Stimulated activated CD8-positive, alpha-beta memory T cell treated with anti-CD3 and anti-CD28 coated beads, Interleukin-7, amount 100 ng/mL, for 24 hours (primary cell): ENCODE measurements around the gene ZIC5.

Source experiments
- DNase-seq: peaks from one replicate; pipeline ENCODE4 v3.0.0-alpha.2; 2020; ENCODE audit warnings: low read depth

ZIC5 gene

DNA sequence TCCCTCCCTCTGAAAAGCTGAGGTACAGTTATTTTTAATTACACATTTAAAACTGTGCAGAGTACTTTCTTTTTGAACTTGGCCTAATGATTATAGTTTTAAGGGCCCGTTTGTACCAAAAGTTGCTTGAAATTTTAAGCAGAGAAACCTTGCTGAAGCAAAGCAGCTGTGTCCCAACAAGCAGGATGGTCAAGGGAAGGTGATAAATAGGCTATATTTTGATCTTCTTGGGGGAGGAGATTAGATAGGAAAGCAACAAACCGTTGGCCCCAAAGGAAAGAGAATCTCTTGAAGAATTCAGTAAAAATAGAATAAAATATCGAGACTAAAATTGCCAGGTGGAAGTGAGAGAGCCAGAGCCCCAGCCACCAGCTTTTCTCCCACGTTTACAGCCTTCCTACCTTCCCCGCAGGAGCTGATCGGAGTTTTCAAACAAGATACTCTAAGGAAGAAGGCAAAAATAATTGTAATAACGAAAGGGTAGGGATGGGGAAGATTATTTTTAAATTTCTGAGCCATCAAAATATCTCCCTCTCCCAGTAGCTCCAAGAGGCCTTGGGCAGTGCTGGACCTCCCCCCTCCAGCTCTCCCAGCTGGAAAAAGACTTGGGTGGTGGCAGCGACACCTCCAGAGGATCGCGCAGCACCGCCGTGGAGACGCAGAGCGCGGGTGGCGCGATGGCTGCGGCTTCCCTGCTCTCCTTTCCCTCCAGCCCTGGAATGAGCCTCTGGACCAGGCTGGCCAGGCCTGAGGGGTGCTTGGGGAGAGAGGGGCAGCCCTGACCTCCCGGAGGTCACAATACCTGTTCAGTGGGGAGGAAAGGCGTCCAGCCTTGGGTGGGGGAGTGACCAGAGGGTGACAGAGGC lies 15.8 kb upstream of the ZIC5 start:
- no peak for DNase-seq

DNA sequence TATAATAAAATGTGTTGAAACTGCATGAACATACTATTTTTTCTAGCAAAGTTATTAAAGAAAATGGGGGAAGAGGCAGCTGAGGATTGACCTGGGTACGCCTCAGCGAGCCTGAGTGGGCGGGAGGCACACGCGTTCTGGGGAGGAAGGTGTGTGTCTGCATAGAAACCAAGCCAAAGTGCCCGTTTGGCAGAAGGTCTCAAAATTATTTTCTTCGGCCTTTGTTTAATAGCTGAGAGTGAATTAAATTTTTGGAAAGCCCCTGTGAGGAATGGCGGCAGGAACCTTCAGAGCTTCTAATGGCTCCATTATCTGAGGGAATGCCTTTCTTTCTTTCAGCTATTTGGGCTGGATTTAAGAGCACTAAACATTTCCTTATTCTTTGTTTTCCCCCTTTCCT lies 15.2 kb upstream of the ZIC5 start:
- no peak for DNase-seq

DNA sequence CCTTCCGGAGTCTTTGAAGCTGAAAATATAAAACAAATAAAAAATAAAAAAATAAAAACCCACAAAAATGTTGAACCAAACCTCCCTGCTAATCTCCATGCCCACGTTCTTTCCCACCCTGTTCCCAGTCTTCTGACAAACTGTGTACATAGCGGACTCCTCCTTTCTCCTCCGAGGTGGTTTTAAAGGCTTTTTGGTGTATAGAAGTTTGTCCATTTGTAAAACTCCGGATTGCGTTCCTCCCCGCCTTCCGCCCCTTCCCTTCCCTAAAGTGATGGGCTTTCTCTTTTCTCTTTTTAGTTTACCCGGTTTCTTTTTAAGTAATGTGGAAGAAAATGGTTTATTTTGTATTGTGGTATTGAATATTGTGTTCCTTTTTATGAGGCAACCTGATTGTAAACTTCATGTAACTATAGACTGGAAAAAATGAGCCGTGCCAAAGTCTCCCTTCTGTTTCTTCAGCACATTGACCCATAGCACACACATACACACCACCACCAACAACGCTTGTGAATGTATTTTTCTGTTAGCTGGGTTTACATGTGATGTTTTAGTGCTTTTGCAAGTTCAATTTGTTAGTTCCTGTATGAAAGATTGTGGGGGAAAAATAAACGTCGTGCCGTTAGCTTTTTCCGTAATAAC lies 14.4 kb upstream of the ZIC5 start:
- DNase-seq = no peak

DNA sequence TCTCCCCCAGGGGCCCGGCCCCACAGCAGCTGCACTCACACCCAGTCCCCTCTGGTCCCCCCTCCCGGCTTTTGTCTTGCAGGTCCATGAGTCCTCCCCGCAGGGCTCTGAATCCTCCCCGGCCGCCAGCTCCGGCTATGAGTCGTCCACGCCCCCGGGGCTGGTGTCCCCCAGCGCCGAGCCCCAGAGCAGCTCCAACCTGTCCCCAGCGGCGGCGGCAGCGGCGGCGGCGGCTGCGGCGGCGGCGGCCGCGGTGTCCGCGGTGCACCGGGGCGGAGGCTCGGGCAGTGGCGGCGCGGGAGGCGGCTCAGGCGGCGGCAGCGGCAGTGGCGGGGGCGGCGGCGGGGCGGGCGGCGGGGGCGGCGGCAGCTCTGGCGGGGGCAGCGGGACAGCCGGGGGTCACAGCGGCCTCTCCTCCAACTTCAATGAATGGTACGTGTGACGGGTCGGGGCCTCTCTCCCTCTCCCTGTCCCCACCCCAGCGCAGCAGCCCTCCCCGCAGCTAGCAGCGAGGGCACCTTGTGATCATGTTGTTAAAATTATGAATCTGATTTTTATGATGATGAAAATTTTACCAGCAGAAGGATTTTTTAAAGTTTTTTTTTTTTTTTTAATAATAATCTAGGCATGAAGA lies 13.8 kb upstream of the ZIC5 start:
- DNase-seq = no peak

DNA sequence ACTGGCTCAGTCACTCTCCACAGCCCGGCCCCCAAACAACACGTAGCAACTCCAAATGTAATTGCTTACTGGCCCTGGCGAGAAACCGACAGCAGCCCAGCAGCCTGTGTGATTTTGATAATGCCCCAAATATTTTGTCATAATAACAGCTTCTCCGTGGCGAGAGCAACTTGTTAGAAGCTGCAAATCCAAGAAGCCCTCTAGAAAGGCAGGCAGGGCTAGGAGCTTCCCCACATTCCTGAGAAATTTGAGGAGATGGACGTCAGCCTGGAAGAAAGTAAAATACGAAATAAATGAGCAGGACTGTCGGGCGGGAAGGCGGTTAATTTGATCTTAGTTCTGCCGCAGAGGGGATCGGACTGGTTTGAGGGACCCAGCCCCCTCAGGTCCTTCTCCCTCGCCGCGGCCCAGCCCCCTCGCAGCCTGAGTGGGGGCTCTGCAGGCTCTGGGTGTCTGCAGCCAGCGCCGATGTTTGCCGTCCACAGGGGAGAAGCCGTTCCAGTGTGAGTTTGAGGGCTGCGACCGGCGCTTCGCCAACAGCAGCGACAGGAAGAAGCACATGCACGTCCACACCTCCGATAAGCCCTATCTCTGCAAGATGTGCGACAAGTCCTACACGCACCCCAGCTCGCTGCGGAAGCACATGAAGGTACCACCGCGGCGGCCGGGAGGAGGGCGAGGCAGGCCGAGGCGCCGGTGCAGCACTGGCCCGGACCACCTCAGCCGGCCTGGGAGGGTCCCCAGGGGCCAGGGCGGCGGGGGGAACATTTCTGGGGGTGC lies 13.1 kb upstream of the ZIC5 start:
- DNase-seq = no peak

DNA sequence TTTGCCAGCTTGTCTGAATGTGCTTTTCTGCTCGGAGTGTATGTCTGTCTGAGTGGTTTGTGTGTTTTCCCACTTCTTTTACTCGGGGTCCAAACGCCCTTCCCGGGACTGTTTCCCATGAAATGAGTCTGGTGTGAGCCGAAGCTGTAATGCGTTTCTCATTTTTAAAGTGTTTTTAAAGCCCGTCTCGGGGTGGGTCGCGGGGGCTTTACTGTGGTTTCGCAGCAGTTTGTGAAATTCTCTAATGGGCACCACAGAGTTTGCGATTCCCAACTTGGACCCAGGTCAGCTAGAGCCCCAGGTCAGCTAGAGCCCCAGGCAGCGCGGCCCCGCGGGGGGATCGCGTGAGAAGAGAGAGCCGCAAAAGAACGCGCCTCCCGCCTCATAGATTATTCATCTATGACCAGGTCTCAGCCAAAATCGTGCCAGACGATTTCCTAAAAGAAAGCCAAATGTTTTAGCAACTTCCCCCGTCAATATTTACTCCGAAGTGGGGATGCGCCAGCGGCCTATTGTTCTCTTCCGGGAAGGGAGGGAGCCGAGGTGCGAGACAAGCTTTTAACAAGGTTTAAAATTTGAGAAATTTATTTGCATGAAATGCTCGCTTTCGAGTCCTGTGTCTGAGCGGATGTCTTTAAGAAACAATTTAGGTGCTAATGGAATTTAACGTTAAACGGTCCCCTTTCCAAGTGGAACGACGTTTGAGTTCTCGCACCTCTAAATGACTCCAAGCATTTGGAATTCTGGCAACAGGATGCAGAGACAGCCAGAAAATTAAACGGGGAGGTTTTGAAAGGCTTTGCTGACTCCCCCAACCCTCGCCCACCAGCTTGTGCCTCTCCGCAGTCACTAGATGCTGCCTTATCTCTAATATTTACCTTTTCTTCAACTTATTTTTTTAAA lies 12.2 kb upstream of the ZIC5 start:
- no peak for DNase-seq

DNA sequence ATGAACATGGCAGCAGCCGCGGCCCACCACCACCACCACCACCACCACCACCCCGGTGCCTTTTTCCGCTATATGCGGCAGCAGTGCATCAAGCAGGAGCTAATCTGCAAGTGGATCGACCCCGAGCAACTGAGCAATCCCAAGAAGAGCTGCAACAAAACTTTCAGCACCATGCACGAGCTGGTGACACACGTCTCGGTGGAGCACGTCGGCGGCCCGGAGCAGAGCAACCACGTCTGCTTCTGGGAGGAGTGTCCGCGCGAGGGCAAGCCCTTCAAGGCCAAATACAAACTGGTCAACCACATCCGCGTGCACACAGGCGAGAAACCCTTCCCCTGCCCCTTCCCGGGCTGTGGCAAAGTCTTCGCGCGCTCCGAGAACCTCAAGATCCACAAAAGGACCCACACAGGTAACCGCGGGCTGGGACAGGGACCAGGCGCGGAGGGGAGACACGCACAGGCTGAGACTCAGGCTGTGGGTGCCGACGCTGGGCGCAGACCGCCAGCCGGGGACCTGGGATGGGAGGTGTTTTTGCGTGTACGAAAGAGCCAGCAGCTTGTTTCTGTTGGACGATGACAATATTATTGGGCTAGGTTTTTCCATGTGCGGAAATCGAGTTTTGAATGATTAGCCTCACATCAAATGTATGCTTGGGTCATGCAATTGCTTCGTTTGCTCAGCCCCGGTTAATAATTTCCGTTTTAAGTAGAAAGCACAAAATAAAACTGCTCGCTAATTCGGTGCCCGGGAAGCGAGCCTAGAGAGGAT lies 11.3 kb upstream of the ZIC5 start:
- DNase-seq = no peak

DNA sequence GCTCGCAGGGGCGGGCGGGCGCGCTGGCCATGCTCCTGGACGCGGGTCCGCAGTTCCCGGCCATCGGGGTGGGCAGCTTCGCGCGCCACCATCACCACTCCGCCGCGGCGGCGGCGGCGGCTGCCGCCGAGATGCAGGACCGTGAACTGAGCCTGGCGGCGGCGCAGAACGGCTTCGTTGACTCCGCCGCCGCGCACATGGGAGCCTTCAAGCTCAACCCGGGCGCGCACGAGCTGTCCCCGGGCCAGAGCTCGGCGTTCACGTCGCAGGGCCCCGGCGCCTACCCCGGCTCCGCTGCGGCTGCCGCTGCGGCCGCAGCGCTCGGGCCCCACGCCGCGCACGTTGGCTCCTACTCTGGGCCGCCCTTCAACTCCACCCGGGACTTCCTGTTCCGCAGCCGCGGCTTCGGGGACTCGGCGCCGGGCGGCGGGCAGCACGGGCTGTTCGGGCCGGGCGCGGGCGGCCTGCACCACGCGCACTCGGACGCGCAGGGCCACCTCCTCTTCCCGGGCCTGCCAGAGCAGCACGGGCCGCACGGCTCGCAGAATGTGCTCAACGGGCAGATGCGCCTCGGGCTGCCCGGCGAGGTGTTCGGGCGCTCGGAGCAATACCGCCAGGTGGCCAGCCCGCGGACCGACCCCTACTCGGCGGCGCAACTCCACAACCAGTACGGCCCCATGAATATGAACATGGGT lies 10.6 kb upstream of the ZIC5 start:
- no peak for DNase-seq

DNA sequence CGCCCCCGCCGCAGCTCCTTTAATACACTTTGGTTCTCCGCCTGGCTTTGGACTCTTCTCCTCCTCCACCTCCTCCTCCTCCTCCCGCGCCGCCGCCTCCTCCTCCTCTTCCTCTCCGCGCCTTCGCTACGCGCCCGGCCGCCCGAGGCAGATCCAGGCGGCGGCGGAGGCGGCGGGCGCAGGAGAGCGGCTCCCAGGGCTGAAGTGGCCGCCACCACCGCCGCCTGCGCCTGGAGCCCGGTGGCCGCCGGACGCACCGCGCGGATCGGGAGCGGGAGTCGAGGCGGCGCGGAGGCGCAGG lies 10.1 kb upstream of the ZIC5 start, which contains the start of gene ZIC2:
ZIC2 (plus strand) TSS at position 50 of the 301 bp plus-strand sequence. CDS start 281 bp downstream, outside the sequence.
- DNase-seq = no peak

DNA sequence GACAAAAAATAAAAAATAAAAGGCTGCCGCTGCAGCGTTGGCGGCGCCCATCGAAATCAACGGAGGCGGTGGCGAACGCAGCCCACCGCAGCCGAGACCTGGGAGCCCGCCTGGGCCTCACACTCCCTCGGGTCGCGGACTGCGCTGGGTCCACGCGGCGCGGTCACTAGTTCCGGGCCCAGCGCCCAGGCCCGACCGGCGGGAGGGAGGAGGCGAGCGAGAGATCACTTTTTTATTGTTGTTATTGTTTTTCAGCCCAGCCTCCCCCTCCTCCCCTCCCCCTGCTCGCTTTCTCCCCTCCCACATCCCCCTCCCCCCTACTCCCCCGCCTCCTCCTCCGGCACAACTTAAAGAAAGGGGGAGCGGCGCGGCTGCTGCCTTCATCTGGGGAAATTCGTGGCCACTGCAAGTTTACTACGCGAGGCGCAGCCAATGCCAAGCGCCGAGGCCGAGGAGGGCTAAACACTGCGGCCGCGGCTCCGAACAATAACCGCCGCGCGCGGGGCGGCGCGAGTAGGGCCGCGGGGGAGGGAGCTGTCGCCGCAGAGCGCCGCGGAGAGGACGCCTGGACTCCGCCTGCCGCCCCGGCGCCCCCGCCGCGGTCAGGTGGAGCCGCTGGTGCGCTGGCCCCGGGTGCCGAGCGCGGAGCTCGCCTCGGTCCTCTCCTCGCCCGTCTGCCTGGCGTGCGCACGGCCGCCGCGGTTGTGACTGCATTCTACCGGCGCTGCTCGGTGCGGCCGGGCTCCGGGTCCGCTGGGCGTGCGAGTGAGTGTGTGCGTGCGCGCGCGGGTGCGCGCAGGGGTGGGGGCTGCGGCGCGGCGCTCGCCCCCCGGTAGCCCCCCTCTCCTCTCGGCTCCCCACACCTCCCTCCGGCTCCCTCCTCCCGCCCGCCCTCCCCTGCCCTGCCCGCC lies 9.5 kb upstream of the ZIC5 start:
- DNase-seq = no peak

DNA sequence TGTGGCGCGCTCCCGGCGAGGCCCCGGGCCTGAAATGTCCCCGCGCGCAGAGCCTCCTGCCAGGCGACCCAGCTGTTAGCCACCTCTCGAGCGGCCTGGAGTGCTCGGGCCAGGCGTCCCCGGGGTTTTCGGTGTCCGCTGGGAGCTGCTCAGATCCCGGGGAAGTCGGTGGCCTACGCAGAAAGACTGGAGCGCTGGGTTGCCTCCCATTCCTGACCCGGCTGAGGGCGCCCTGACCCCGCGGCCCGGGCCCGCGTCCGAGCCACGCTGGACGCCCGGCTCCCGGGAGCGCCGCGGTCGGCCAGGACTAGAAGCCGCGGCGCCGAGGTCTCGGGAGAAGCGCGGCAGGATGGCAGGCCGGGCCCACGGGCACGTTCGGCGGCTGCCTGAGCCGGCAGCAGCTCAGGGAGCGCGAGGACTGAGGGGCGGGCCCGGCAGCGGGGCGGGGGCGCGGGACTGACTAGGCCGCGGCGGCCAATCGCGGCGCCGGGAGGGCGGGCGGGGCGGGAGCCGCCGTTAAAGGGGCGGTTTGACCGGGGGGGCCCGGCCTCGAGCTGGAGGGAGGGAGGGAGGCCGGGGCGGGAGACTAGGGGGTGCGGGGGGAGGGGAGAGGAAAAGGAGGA lies 8.7 kb upstream of the ZIC5 start:
- no peak for DNase-seq

DNA sequence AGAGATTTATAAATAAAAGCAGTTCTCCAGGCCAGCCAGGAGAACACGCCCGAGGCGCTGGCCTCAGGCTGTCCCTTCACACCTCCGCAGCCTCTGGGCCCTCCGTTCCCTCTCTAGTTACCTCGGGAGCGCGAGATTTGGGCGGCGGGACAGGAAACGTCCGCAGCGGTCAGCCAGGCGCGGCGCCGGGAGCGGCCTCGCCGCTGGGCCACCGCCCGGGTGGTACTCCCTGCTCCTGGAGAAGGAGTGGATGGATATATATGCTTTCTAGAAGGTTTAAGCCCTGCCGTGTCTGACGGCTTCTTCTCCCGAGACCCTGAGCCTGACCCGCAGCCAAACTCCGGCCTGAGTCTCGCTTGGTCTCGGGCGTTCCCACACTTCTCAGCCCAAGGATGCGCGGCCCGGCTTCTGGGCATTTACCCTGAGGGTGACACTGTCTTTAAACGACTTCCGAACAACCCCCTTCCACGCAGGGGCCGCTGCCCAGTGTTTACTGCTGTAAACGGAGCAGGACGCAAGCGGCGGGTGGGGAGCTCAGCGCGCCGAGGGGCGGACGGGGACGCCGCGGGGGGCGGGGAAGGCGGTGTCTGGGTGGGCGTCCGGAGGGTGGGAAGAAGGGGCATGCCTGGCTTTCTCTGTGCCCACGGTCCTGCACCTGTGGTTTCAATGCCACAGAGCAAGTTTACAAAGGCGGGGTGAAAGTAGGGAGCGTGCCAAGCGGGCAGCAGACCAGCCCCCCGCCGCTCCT lies 8.1 kb upstream of the ZIC5 start:
- DNase-seq = no peak

DNA sequence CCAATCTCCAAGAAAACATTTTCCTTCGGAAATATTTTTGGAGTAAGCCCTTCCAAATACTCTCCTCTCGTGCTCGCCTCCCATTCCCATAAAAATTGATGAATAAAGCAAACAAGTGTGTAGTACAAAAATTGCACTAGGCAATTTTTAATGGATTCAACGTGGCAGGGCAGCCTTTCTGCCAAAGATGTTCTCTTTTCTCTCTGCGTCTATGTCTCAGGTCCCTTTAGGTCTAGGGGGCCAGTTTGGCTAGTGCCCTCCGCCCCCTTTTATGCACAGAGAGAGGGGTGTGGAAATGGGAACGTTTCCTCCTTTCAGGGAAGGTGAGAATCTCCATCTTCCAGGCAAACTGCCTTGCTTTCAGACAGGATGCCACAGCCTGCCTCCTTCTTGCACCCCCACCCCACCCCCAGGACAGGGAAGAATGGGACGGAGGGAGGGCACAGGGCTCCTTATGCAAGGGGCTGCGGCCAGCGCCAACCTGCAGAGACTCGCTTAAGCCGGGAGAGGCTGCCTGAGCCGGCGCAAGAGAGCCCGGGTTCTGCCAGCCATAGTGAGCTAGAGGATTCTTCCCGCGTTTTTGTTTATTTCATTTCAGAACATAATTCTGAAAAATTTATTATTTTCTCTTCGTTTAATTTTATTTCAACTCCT lies 7.4 kb upstream of the ZIC5 start:
- no peak for DNase-seq

DNA sequence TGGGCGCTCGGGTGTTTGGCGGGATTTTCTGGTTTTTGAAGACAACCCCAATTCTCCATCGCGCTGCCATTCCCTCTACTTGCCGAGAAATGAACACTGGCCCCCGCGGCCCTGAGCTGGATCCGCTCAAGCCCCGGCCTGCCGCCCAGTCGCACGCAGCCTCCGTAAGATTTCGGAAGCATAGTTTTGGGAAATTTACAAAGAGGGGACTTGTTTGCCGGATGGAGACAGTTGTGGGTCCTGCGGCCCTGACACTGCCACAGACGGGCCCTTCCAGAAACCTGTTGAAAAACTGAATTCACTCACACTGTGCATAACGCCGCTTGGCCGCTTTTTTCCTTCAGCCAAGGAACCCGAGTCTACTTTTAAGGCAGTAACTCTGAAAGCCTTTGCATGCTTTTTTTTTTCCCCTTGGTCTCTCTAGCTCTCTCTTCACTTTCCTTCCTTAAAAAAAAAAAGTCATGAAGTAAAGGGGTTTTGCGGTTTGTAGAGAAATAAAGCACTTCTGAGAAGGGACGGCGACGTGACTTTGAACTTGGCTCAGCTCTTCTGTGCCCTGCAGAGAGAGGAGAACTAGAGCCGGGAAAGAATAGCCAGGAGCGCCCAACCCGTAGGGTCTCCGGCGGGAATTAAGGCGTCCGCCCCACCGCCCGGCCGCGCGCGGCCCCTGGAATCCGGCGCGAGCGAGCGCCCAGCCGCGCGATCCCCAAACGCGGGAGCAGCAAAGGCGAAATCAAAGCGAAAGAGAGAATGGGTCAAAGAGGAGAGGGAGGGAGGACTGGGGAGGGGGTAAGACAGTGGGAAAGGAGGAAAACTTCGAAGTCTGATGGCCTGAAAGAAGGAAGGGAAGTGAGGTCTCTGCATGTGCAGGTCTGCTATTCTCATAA lies 6.6 kb upstream of the ZIC5 start:
- DNase-seq = no peak

DNA sequence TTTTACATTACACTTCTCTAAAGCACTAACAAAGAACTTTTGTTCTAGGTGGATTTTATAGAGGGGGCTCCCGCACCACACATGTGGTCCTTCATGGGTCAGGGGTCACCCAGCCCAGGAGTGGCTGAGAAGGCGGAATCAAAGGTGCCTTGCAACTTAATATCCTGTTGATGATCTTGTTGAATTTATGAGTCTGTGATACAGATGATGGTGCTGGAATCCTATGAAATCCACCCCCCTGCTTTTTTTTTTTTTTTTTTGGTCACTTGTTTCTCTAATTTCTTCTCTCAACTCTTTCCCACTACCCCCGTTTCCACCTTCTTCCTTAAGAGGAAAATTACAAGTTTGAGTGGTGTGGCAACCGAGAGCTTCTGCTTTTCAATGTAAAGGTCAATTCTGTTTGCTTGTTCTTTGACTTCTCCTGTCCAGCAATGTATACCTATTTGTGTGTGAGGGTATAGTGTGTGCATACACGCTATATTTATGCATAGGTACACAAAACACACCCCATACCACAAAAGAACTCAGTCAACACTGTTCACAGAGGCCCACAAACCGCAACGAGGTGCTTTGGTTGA lies 5.9 kb upstream of the ZIC5 start:
- DNase-seq = no peak

DNA sequence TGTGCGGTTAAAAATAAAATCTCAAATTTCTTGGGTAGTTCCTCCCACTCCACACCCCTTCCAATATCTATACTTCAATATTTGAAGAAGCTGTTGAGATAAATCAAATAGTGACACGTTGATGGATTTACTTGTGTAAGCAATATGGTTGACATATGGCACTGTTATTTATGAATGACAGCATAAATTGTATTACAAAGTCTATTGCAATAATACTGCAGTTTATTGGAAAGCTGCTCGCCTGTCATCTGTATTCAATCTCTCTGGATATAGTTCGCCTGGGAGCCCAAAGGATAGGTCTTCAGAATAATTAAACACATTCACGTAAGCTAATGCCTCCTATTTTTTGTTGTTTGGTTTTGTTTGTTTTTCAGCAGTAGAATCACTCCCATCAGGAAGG lies 5.0 kb upstream of the ZIC5 start:
- no peak for DNase-seq
